IMR-90 (cell line): Measurements from ENCODE around the gene CLASP1. TPM values are rescaled to one million over a fixed set of nuclear protein-coding genes. Genes with fewer than 3 reads are reported as not detected.

Source experiments
- ATAC-seq: fragments of 200-7000 bp; cut with Tn5 transposase; 2 replicates; pipeline ENCODE4 v1.9.1; 2020; ENCODE audit warnings: low read depth, mild to moderate bottlenecking, moderate library complexity
- BruUV-seq: library from RNA; stranded (reverse); fragments of 400-500 nt; replicated peaks from 2 replicates; lab custom pipeline; 2021; lab: Mats Ljungman, UMichigan
- CTCF ChIA-PET: fragments of 300-600 bp; formaldehyde crosslinking; extraction: SDS; loops from one replicate; lab custom pipeline; 2021; ENCODE audit warnings: antibody characterized with exemption; lab: Yijun Ruan, JAX
- POLR2A ChIA-PET: fragments of 300-600 bp; sonication (Branson Sonifier 250); formaldehyde crosslinking; loops from one replicate; lab custom pipeline; 2022; ENCODE audit warnings: antibody characterized with exemption; ENCODE audit not compliant: unreplicated experiment; lab: Charles Lee
- DNase-seq: peaks from one replicate; pipeline ENCODE4 v3.0.0; 2013
- H2AFZ ChIP-seq: replicated peaks from 2 replicates; pipeline ENCODE3; 2013; ENCODE audit warnings: low read length, mild to moderate bottlenecking; ENCODE audit not compliant: poor library complexity
- H2AK5ac ChIP-seq: 2 replicates; pipeline ENCODE4 v1.6.1; 2013; ENCODE audit warnings: low read depth, low read length, inconsistent platforms
- H2AK9ac ChIP-seq: replicated peaks from 2 replicates; pipeline ENCODE3; 2013; ENCODE audit warnings: mild to moderate bottlenecking, low read depth, low read length, moderate library complexity; ENCODE audit not compliant: poor library complexity
- H2BK120ac ChIP-seq: 2 replicates; pipeline ENCODE4 v1.6.1; 2013; ENCODE audit warnings: low read depth, low read length, inconsistent platforms
- H2BK15ac ChIP-seq: 3 replicates; pipeline ENCODE4 v1.6.1; 2013; ENCODE audit warnings: low read depth, low read length, inconsistent platforms
- H2BK20ac ChIP-seq: 2 replicates; pipeline ENCODE4 v1.6.1; 2013; ENCODE audit warnings: low read depth, mild to moderate bottlenecking, inconsistent platforms, low read length, moderate library complexity
- H2BK5ac ChIP-seq: 2 replicates; pipeline ENCODE4 v1.6.1; 2013; ENCODE audit warnings: mild to moderate bottlenecking, low read depth, low read length, inconsistent platforms; ENCODE audit not compliant: poor library complexity, severe bottlenecking
- H3K14ac ChIP-seq: replicated peaks from 2 replicates; pipeline ENCODE4 v1.6.1; 2013; ENCODE audit warnings: low read depth, low read length, inconsistent platforms
- H3K18ac ChIP-seq: 2 replicates; pipeline ENCODE4 v1.6.1; 2013; ENCODE audit warnings: low read depth, low read length, control low read depth
- H3K23ac ChIP-seq: 2 replicates; pipeline ENCODE4 v1.6.1; 2013; ENCODE audit warnings: low read depth, low read length, inconsistent platforms
- H3K27ac ChIP-seq: 2 replicates; pipeline ENCODE4 v1.5.1; 2013; ENCODE audit warnings: mild to moderate bottlenecking, control low read depth, low read length; ENCODE audit not compliant: insufficient read depth
- H3K27me3 ChIP-seq: 2 replicates; pipeline ENCODE4 v1.6.1; 2013; ENCODE audit warnings: low read length; ENCODE audit not compliant: control insufficient read depth, insufficient read depth
- H3K36me3 ChIP-seq: 2 replicates; pipeline ENCODE4 v1.6.1; 2013; ENCODE audit warnings: low read length, mixed read lengths; ENCODE audit not compliant: control insufficient read depth, insufficient read depth
- H3K4ac ChIP-seq: 2 replicates; pipeline ENCODE4 v1.6.1; 2013; ENCODE audit warnings: low read depth, low read length, inconsistent platforms
- H3K4me1 ChIP-seq: 2 replicates; pipeline ENCODE4 v1.6.1; 2013; ENCODE audit warnings: low read length, mixed read lengths; ENCODE audit not compliant: control insufficient read depth, insufficient read depth
- H3K4me2 ChIP-seq: 2 replicates; pipeline ENCODE4 v1.6.1; 2013; ENCODE audit warnings: low read depth, mild to moderate bottlenecking, control low read depth, low read length, moderate library complexity
- H3K4me3 ChIP-seq: 2 replicates; pipeline ENCODE4 v1.5.1; 2013; ENCODE audit warnings: low read depth, mild to moderate bottlenecking, control low read depth, low read length, moderate library complexity; ENCODE audit not compliant: insufficient read depth
- H3K56ac ChIP-seq: 2 replicates; pipeline ENCODE4 v1.6.1; 2013; ENCODE audit warnings: low read length, inconsistent platforms; ENCODE audit not compliant: insufficient read depth; ENCODE audit errors: extremely low read depth
- H3K79me1 ChIP-seq, 2 experiments: 2 replicates each; pipeline ENCODE4 v1.6.1; 2013; ENCODE audit warnings: low read length in 2 of 2, inconsistent platforms in 1 of 2, low read depth in 1 of 2
- H3K9ac ChIP-seq: 2 replicates; pipeline ENCODE4 v1.6.1; 2013; ENCODE audit warnings: low read depth, low read length, control low read depth
- H3K9me1 ChIP-seq: 2 replicates; pipeline ENCODE4 v1.6.1; 2013; ENCODE audit warnings: low read length, inconsistent platforms; ENCODE audit not compliant: insufficient read depth
- H3K9me3 ChIP-seq: 2 replicates; pipeline ENCODE4 v1.6.1; 2013; ENCODE audit warnings: low read length; ENCODE audit not compliant: control insufficient read depth, insufficient read depth
- H4K20me1 ChIP-seq: 2 replicates; pipeline ENCODE4 v1.6.1; 2013; ENCODE audit warnings: low read length, inconsistent platforms; ENCODE audit not compliant: insufficient read depth
- H4K5ac ChIP-seq: 2 replicates; pipeline ENCODE4 v1.6.1; 2013; ENCODE audit warnings: mild to moderate bottlenecking, low read depth, low read length, control low read depth
- H4K8ac ChIP-seq, 2 experiments: 2 replicates each; pipeline ENCODE4 v1.6.1; 2013; ENCODE audit warnings: low read depth in 2 of 2, low read length in 2 of 2, control low read depth in 1 of 2, inconsistent platforms in 1 of 2
- H4K91ac ChIP-seq: 2 replicates; pipeline ENCODE4 v1.6.1; 2013; ENCODE audit warnings: low read depth, low read length, inconsistent platforms; ENCODE audit not compliant: insufficient read depth
- BHLHE40 ChIP-seq: fragments of 150-350 bp; IDR thresholded peaks from 2 replicates; pipeline ENCODE4 v1.6.1; 2016; ENCODE audit warnings: mild to moderate bottlenecking, low read depth, low read length
- CEBPB ChIP-seq: IDR thresholded peaks from 2 replicates; pipeline ENCODE4 v1.6.1; 2012; ENCODE audit warnings: low read depth, low read length, improper control_type of control experiment
- CHD1 ChIP-seq: IDR thresholded peaks from 2 replicates; pipeline ENCODE4 v1.6.1; 2012; ENCODE audit warnings: low read depth, low read length, improper control_type of control experiment
- FOS ChIP-seq: fragments of 150-350 bp; IDR thresholded peaks from 2 replicates; pipeline ENCODE4 v1.6.1; 2016; ENCODE audit warnings: low read depth, low read length
- MAFK ChIP-seq: IDR thresholded peaks from 2 replicates; pipeline ENCODE4 v1.6.1; 2012; ENCODE audit warnings: low read depth, low read length, improper control_type of control experiment
- MAZ ChIP-seq: IDR thresholded peaks from 2 replicates; pipeline ENCODE4 v1.6.1; 2012; ENCODE audit warnings: low read depth, mild to moderate bottlenecking, low read length, improper control_type of control experiment, moderate library complexity, borderline replicate concordance
- MXI1 ChIP-seq: IDR thresholded peaks from 2 replicates; pipeline ENCODE4 v1.6.1; 2012; ENCODE audit warnings: low read depth, mild to moderate bottlenecking, low read length, moderate library complexity, borderline replicate concordance
- NFE2L2 ChIP-seq: fragments of 150-350 bp; IDR thresholded peaks from 2 replicates; pipeline ENCODE4 v1.6.1; 2016; ENCODE audit warnings: low read depth, mild to moderate bottlenecking, low read length
- POLR2A ChIP-seq: IDR thresholded peaks from 2 replicates; pipeline ENCODE4 v1.6.1; 2012; ENCODE audit warnings: mild to moderate bottlenecking, low read depth, low read length
- RAD21 ChIP-seq: IDR thresholded peaks from 2 replicates; pipeline ENCODE4 v1.6.1; 2012; ENCODE audit warnings: low read length, improper control_type of control experiment
- RCOR1 ChIP-seq: IDR thresholded peaks from 2 replicates; pipeline ENCODE4 v1.6.1; 2012; ENCODE audit warnings: mild to moderate bottlenecking, low read length, improper control_type of control experiment; ENCODE audit not compliant: insufficient replicate concordance
- RFX5 ChIP-seq: IDR thresholded peaks from 2 replicates; pipeline ENCODE4 v1.8.0; 2012; ENCODE audit warnings: low read depth, mild to moderate bottlenecking, low read length, moderate library complexity
- SMC3 ChIP-seq: fragments of 150-350 bp; IDR thresholded peaks from 2 replicates; pipeline ENCODE4 v1.6.1; 2016; ENCODE audit warnings: low read depth, mild to moderate bottlenecking, antibody characterized with exemption, low read length, moderate library complexity
- WGBS, 2 experiments: methylation state at CpG; one replicate each; pipeline versions ENCODE4 v1.1.5 to v1.1.7; 2013; ENCODE audit warnings: missing lambda C conversion rate in 2 of 2; ENCODE audit not compliant: insufficient read length in 1 of 2; ENCODE audit errors: extremely low coverage in 2 of 2; 5-methylcytosine and 5-hydroxymethylcytosine counted together
- dilution Hi-C: fragments of 300-500 bp; cut with HindIII; formaldehyde crosslinking; loops from one replicate; pipeline ENCODE4 v1.14.3; 2018; ENCODE audit warnings: low sequenced_read_pairs; ENCODE audit not compliant: unreplicated experiment
- in situ Hi-C: fragments of 300-500 bp; cut with MboI; formaldehyde crosslinking; loops from 3 replicates; pipeline ENCODE4 v1.14.3; 2019; ENCODE audit warnings: low sequenced_read_pairs, inconsistent platforms, mixed read lengths
- intact Hi-C: fragments of 100-400 bp; cut with micrococcal nuclease; formaldehyde crosslinking; loops from 2 replicates; pipeline ENCODE4 v1.10.0; 2022
- polyA plus RNA-seq, 3 experiments: library from polyadenylated mRNA; depleted of rRNA; stranded (reverse); fragments of >200 nt; gene quantifications; 2 replicates each; pipeline ENCODE4 v1.2.3, GENCODE V29; 2012; ENCODE audit warnings: low replicate concordance in 1 of 3
- total RNA-seq: library from RNA; depleted of rRNA; stranded (reverse); fragments of >200 nt; gene quantifications from 2 replicates; pipeline ENCODE4 v1.2.3, GENCODE V29; 2012
- TF ChIP-seq, protein P1 (sequence below): conservative IDR thresholded peaks from 2 replicates; pipeline ENCODE4 v1.5.1; 2012; ENCODE audit warnings: mild to moderate bottlenecking, low read depth, low read length, improper control_type of control experiment
- TF ChIP-seq, protein P2 (sequence below): fragments of 150-350 bp; IDR thresholded peaks from 2 replicates; pipeline ENCODE4 v1.6.1; 2016; ENCODE audit warnings: low read depth, mild to moderate bottlenecking, low read length, moderate library complexity, borderline replicate concordance
- TF ChIP-seq, protein P3 (sequence below): fragments of 150-350 bp; IDR thresholded peaks from 2 replicates; pipeline ENCODE4 v1.6.1; 2017; ENCODE audit warnings: mild to moderate bottlenecking, antibody characterized with exemption, low read length, low read depth

CLASP1 gene
- total and polyA plus RNA-seq, 2 of the 4 experiments (the other 2 are of a cell fraction): 12.3 to 33.7 TPM

DNA sequence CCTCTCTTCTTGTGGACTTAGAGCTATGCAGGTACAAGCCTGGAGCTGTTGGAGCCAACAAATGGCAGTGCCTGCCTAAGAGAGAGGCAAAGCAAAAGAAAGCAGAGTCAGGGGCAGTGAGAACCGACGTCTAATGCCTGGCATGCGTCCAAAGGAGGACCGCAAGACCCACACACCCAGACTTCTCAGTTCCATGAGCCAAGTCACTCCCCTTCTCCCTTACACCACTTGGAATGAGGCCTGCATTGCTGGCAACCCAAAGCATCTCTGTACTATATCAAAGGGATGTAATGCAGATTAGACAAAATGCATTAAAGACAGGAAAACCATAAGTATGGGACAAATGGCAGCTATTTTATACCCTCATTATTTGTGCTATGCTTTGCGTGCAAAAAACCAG, 168.4 kb downstream of the CLASP1 start:
- H3K56ac ChIP-seq: no peak overlapping the region
- no peak overlapping the region for H4K8ac ChIP-seq
- H3K79me1 ChIP-seq: peaks cover 39 to 80% of the 10 kb centered on the region in 2 experiments
- peak overlapping the region; percentile 55; the same call in 1 of the 2 replicates for H4K91ac ChIP-seq
- no peaks in the 10 kb centered on the region for H3K9me3 ChIP-seq
- H3K23ac ChIP-seq: no peak overlapping the region
- WGBS, 2 experiments: no CpG with 5 or more reads among the region's 5 CpGs
- peak overlapping the region; percentile 40; the same call in 1 of the 2 replicates for H3K4ac ChIP-seq
- ChIA-PET POLR2A (no interaction called here), CTCF (no interaction called here)
- no peak overlapping the region for H3K18ac ChIP-seq
- no peak overlapping the region for H3K9ac ChIP-seq
- in situ Hi-C loops: no loop called here
- no peak overlapping the region for H2AK9ac ChIP-seq
- H4K5ac ChIP-seq: no peak overlapping the region
- H3K4me3 ChIP-seq: no peak overlapping the region
- dilution Hi-C loops: no loop called here
- H2BK20ac ChIP-seq: no peak overlapping the region
- H3K4me2 ChIP-seq: no peak overlapping the region
- H4K20me1 ChIP-seq: peaks cover 29% of the 10 kb centered on the region
- no peaks in the 10 kb centered on the region for H3K27me3 ChIP-seq
- no peak overlapping the region for H2BK15ac ChIP-seq
- peak overlapping the region; percentile 44; the same call in 1 of the 2 replicates for H2AK5ac ChIP-seq
- TF ChIP-seq NFE2L2 (no peak), POLR2A (no peak), MXI1 (no peak), CHD1 (no peak), RAD21 (no peak), RFX5 (no peak), MAZ (no peak), MAFK (no peak), FOS (no peak), BHLHE40 (no peak), RCOR1 (no peak), CEBPB (no peak), SMC3 (no peak)
- TF ChIP-seq, protein P1, sequence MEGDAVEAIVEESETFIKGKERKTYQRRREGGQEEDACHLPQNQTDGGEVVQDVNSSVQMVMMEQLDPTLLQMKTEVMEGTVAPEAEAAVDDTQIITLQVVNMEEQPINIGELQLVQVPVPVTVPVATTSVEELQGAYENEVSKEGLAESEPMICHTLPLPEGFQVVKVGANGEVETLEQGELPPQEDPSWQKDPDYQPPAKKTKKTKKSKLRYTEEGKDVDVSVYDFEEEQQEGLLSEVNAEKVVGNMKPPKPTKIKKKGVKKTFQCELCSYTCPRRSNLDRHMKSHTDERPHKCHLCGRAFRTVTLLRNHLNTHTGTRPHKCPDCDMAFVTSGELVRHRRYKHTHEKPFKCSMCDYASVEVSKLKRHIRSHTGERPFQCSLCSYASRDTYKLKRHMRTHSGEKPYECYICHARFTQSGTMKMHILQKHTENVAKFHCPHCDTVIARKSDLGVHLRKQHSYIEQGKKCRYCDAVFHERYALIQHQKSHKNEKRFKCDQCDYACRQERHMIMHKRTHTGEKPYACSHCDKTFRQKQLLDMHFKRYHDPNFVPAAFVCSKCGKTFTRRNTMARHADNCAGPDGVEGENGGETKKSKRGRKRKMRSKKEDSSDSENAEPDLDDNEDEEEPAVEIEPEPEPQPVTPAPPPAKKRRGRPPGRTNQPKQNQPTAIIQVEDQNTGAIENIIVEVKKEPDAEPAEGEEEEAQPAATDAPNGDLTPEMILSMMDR: no peak
- TF ChIP-seq, protein P2, sequence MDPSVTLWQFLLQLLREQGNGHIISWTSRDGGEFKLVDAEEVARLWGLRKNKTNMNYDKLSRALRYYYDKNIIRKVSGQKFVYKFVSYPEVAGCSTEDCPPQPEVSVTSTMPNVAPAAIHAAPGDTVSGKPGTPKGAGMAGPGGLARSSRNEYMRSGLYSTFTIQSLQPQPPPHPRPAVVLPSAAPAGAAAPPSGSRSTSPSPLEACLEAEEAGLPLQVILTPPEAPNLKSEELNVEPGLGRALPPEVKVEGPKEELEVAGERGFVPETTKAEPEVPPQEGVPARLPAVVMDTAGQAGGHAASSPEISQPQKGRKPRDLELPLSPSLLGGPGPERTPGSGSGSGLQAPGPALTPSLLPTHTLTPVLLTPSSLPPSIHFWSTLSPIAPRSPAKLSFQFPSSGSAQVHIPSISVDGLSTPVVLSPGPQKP: no peak
- TF ChIP-seq, protein P3, sequence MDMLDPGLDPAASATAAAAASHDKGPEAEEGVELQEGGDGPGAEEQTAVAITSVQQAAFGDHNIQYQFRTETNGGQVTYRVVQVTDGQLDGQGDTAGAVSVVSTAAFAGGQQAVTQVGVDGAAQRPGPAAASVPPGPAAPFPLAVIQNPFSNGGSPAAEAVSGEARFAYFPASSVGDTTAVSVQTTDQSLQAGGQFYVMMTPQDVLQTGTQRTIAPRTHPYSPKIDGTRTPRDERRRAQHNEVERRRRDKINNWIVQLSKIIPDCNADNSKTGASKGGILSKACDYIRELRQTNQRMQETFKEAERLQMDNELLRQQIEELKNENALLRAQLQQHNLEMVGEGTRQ: no peak
- peaks cover 37% of the 10 kb centered on the region for H3K4me1 ChIP-seq
- no peak overlapping the region for H2BK5ac ChIP-seq
- BruUV-seq: no TSS peak
- no peak overlapping the region for H3K14ac ChIP-seq
- no peaks in the 10 kb centered on the region for H3K36me3 ChIP-seq
- DNase-seq (peak; percentile 92), ATAC-seq (peak; percentile 18)
- no peak overlapping the region for H3K27ac ChIP-seq
- peaks cover 29% of the 10 kb centered on the region for H3K9me1 ChIP-seq
- H2BK120ac ChIP-seq: no peak overlapping the region; the same call in 1 of the 2 replicates
- intact Hi-C loops: no loop called here
- no peak overlapping the region for H2AFZ ChIP-seq
